Measurements from ENCODE around the gene AK5.
"Not testable (repeated sequence)": the region's sequence is repeated elsewhere in the genome, so short reads cannot be mapped to it uniquely, and the experiment has no call there.

AK5 gene

GRCh38 chr1:77415579-77415978, 133.8 kb downstream of the AK5 start:
- Histone ChIP-seq H3K27me3 (ENCODE audit: low read depth, low read length) (peaks cover 13% of the 10 kb centered on the region; the same call in 1 of the 2 replicates), H2AFZ (ENCODE audit: low read depth, low read length) (no peak overlapping the region), H3K9ac (ENCODE audit: low read length) (no peak overlapping the region), H3K4me3 (ENCODE audit: low read length) (no peak overlapping the region), H3K36me3 (replicated peaks; ENCODE audit: low read depth, low read length) (no peaks in the 10 kb centered on the region), H3K79me2 (ENCODE audit: low read length) (no peaks in the 10 kb centered on the region), H3K4me1 (ENCODE audit: low read length) (peaks cover 37% of the 10 kb centered on the region), H3K27ac (ENCODE audit: low read length) (no peak overlapping the region), H4K20me1 (ENCODE audit: insufficient read depth, low read length) (no peaks in the 10 kb centered on the region), H3K4me2 (ENCODE audit: low read length) (peak overlapping the region; percentile 87), H3K9me3 (ENCODE audit: insufficient read depth, low read length) (no peaks in the 10 kb centered on the region)
- TF ChIP-seq EZH2phosphoT487 (IDR thresholded peaks at IDR 0.05; ENCODE audit: low read depth) (no peak), CTCF (IDR thresholded peaks at IDR 0.05; ENCODE audit: low read depth, low read length) (no peak)

- no peaks in the 10 kb centered on the region for H3K79me2 ChIP-seq (ENCODE audit: low read length)
These were observed 135.1 kb downstream of the AK5 start for GRCh38 chr1:77416692-77417450.

GRCh38 chr1:77418055-77418454, 136.2 kb downstream of the AK5 start:
- not testable (repeated sequence) for H3K79me2 ChIP-seq (ENCODE audit: low read length); H4K20me1 ChIP-seq (ENCODE audit: insufficient read depth, low read length); H3K9ac ChIP-seq (ENCODE audit: low read length); H3K36me3 ChIP-seq (replicated peaks; ENCODE audit: low read depth, low read length); H3K9me3 ChIP-seq (ENCODE audit: insufficient read depth, low read length); H2AFZ ChIP-seq (ENCODE audit: low read depth, low read length); H3K4me2 ChIP-seq (ENCODE audit: low read length); H3K27ac ChIP-seq (ENCODE audit: low read length); H3K4me3 ChIP-seq (ENCODE audit: low read length)
- Histone ChIP-seq H3K4me1 (ENCODE audit: low read length) (peaks cover 34% of the 10 kb centered on the region), H3K27me3 (ENCODE audit: low read depth, low read length) (peaks cover 13% of the 10 kb centered on the region; the same call in 1 of the 2 replicates)

More at GRCh38 chr1:77416692-77417450, 135.1 kb downstream of the AK5 start:
- no peaks in the 10 kb centered on the region for H3K9me3 ChIP-seq (ENCODE audit: insufficient read depth, low read length)
- H3K9ac ChIP-seq (ENCODE audit: low read length), result no peak overlapping the region
- H3K27ac ChIP-seq (ENCODE audit: low read length), result no peak overlapping the region
- TF ChIP-seq CTCF (IDR thresholded peaks at IDR 0.05; ENCODE audit: low read depth, low read length), result peak; percentile 27; the same call in 1 of the 2 replicates
- no peak for TF ChIP-seq EZH2phosphoT487 (IDR thresholded peaks at IDR 0.05; ENCODE audit: low read depth)
- peaks cover 37% of the 10 kb centered on the region for H3K4me1 ChIP-seq (ENCODE audit: low read length)
- no peak overlapping the region for H3K4me3 ChIP-seq (ENCODE audit: low read length)
- peaks cover 13% of the 10 kb centered on the region; the same call in 1 of the 2 replicates for H3K27me3 ChIP-seq (ENCODE audit: low read depth, low read length)
- no peaks in the 10 kb centered on the region for H4K20me1 ChIP-seq (ENCODE audit: insufficient read depth, low read length)
- no peaks in the 10 kb centered on the region for H3K36me3 ChIP-seq (replicated peaks; ENCODE audit: low read depth, low read length)
- H3K4me2 ChIP-seq (ENCODE audit: low read length), result no peak overlapping the region
- no peak overlapping the region for H2AFZ ChIP-seq (ENCODE audit: low read depth, low read length)

GRCh38 chr1:77421504-77422233, 139.8 kb downstream of the AK5 start:
- H2AFZ ChIP-seq (ENCODE audit: low read depth, low read length), result no peak overlapping the region
- H3K27ac ChIP-seq (ENCODE audit: low read length), result no peak overlapping the region
- no peak overlapping the region for H3K9ac ChIP-seq (ENCODE audit: low read length)
- no peak overlapping the region for H3K4me3 ChIP-seq (ENCODE audit: low read length)
- TF ChIP-seq CTCF (IDR thresholded peaks at IDR 0.05; ENCODE audit: low read depth, low read length) (no peak), EZH2phosphoT487 (IDR thresholded peaks at IDR 0.05; ENCODE audit: low read depth) (no peak)
- no peak overlapping the region for H3K4me2 ChIP-seq (ENCODE audit: low read length)
- no peaks in the 10 kb centered on the region for H3K9me3 ChIP-seq (ENCODE audit: insufficient read depth, low read length)
- H3K36me3 ChIP-seq (replicated peaks; ENCODE audit: low read depth, low read length), result no peaks in the 10 kb centered on the region
- H3K4me1 ChIP-seq (ENCODE audit: low read length), result no peaks in the 10 kb centered on the region; the same call in 1 of the 2 replicates
- H3K79me2 ChIP-seq (ENCODE audit: low read length), result no peaks in the 10 kb centered on the region
- H4K20me1 ChIP-seq (ENCODE audit: insufficient read depth, low read length), result no peaks in the 10 kb centered on the region
- peaks cover 9% of the 10 kb centered on the region; the same call in 1 of the 2 replicates for H3K27me3 ChIP-seq (ENCODE audit: low read depth, low read length)

Measured in OCI-LY3 (cell line).